HG03442 (cell line): Measurements from ENCODE around the gene UBL4B.

Experiments
- ATAC-seq: cut with Tn5 transposase; IDR thresholded peaks from one replicate; pipeline ENCODE4 v1.9.1; 2021; ENCODE audit warnings: mild to moderate bottlenecking, moderate library complexity; ENCODE audit not compliant: unreplicated experiment

UBL4B gene

GRCh38 chr1:110151175-110151669 is 39.0 kb downstream of the UBL4B start:
- ATAC-seq, result no peak

- ATAC-seq, result no peak
Measured at GRCh38 chr1:110152133-110152785, 40.0 kb downstream of the UBL4B start.

GRCh38 chr1:110153407-110153950 is 41.2 kb downstream of the UBL4B start:
- no peak for ATAC-seq

- no peak for ATAC-seq
Measured at GRCh38 chr1:110155878-110156522, 43.8 kb downstream of the UBL4B start.

GRCh38 chr1:110158261-110158660 is 46.0 kb downstream of the UBL4B start:
- ATAC-seq, result no peak

GRCh38 chr1:110159168-110159567 is 46.9 kb downstream of the UBL4B start:
- no peak for ATAC-seq

GRCh38 chr1:110160538-110161100 is 48.4 kb downstream of the UBL4B start:
- ATAC-seq, result no peak

- ATAC-seq, result no peak
Measured at GRCh38 chr1:110161165-110161564, 48.9 kb downstream of the UBL4B start.

- no peak for ATAC-seq
Measured at GRCh38 chr1:110161849-110162248, 49.6 kb downstream of the UBL4B start.
